GM18511 (cell line): Measurements from ENCODE around the gene NECAP2.
"Not testable (repeated sequence)": the region's sequence is repeated elsewhere in the genome, so short reads cannot be mapped to it uniquely, and the experiment has no call there.

Experiments used
- ATAC-seq: cut with Tn5 transposase; IDR thresholded peaks from one replicate; pipeline ENCODE4 v1.9.1; 2021; ENCODE audit warnings: mild to moderate bottlenecking, moderate library complexity; ENCODE audit not compliant: unreplicated experiment

NECAP2 gene

GRCh38 chr1:16456151-16456550 is 15.6 kb downstream of the NECAP2 start:
- ATAC-seq = not testable (repeated sequence)

- no peak for ATAC-seq
These were observed 18.3 kb downstream of the NECAP2 start for GRCh38 chr1:16458831-16459230.

GRCh38 chr1:16459352-16459925 is 18.9 kb downstream of the NECAP2 start:
- no peak for ATAC-seq

GRCh38 chr1:16461681-16462080 is 21.2 kb downstream of the NECAP2 start:
- no peak for ATAC-seq

GRCh38 chr1:16462773-16463330 is 22.3 kb downstream of the NECAP2 start:
- ATAC-seq = no peak

- no peak for ATAC-seq
These were observed 24.5 kb downstream of the NECAP2 start for GRCh38 chr1:16464917-16465625.

- ATAC-seq = no peak
These were observed 28.0 kb downstream of the NECAP2 start for GRCh38 chr1:16468558-16468957.

- no peak for ATAC-seq
These were observed 33.8 kb downstream of the NECAP2 start for GRCh38 chr1:16474166-16474800.

- ATAC-seq = not testable (repeated sequence)
These were observed 34.4 kb downstream of the NECAP2 start for GRCh38 chr1:16474891-16475290.

GRCh38 chr1:16475771-16476770 is 35.5 kb downstream of the NECAP2 start:
- ATAC-seq = not testable (repeated sequence)

GRCh38 chr1:16478091-16478490 is 37.6 kb downstream of the NECAP2 start:
- no peak for ATAC-seq

GRCh38 chr1:16483146-16483545 is 42.6 kb downstream of the NECAP2 start:
- not testable (repeated sequence) for ATAC-seq

GRCh38 chr1:16483639-16484500 is 43.3 kb downstream of the NECAP2 start:
- not testable (repeated sequence) for ATAC-seq

- ATAC-seq = no peak
These were observed 43.9 kb downstream of the NECAP2 start for GRCh38 chr1:16484501-16484835.

- no peak for ATAC-seq
These were observed 44.4 kb downstream of the NECAP2 start for GRCh38 chr1:16484931-16485330.

GRCh38 chr1:16486316-16486715 is 45.8 kb downstream of the NECAP2 start:
- not testable (repeated sequence) for ATAC-seq

GRCh38 chr1:16487011-16487410 is 46.5 kb downstream of the NECAP2 start:
- not testable (repeated sequence) for ATAC-seq

- not testable (repeated sequence) for ATAC-seq
These were observed 48.8 kb downstream of the NECAP2 start for GRCh38 chr1:16489195-16489880.

GRCh38 chr1:16491056-16491675 is 50.6 kb downstream of the NECAP2 start:
- no peak for ATAC-seq
